Stimulated activated CD4-positive, alpha-beta T cell treated with anti-CD3 and anti-CD28 coated beads, Interleukin-4, amount 100 ng/mL, for 4 hours (primary cell): Measurements from ENCODE around the gene ACYP2.

ENCODE experiments used
- DNase-seq, 2 experiments: peaks; one replicate each; pipeline ENCODE4 v3.0.0-alpha.2; 2020

The ACYP2 gene

GRCh38 chr2:54330162-54330925 lies 214.9 kb downstream of the ACYP2 start:
- DNase-seq: peak; percentile 81 to 90

- no peak for DNase-seq
Observed at GRCh38 chr2:54330926-54331835, 215.8 kb downstream of the ACYP2 start.

GRCh38 chr2:54332386-54332785 lies 217.0 kb downstream of the ACYP2 start:
- no peak for DNase-seq

GRCh38 chr2:54336136-54336976 lies 220.9 kb downstream of the ACYP2 start:
- no peak for DNase-seq

GRCh38 chr2:54336977-54337255 lies 221.5 kb downstream of the ACYP2 start:
- no peak for DNase-seq

- no peak for DNase-seq
Observed at GRCh38 chr2:54341656-54342055, 226.2 kb downstream of the ACYP2 start.

GRCh38 chr2:54342603-54343002 lies 227.2 kb downstream of the ACYP2 start:
- no peak for DNase-seq

GRCh38 chr2:54347622-54348021 lies 232.2 kb downstream of the ACYP2 start:
- no peak for DNase-seq

- no peak for DNase-seq
Observed at GRCh38 chr2:54348646-54349045, 233.2 kb downstream of the ACYP2 start.

GRCh38 chr2:54350426-54350825 lies 235.0 kb downstream of the ACYP2 start:
- DNase-seq: no peak

GRCh38 chr2:54353216-54353615 lies 237.8 kb downstream of the ACYP2 start:
- DNase-seq: no peak
